HG03039 (cell line): ENCODE measurements around the gene FNDC11.
A peak's percentile ranks its signal among the peaks of the same experiment; 100 is the strongest.
"Not testable (repeated sequence)": the region's sequence is repeated elsewhere in the genome, so short reads cannot be mapped to it uniquely, and the experiment has no call there.

Experiments
- ATAC-seq: cut with Tn5 transposase; IDR thresholded peaks from one replicate; pipeline ENCODE4 v1.9.1; 2021; ENCODE audit warnings: mild to moderate bottlenecking, moderate library complexity; ENCODE audit not compliant: unreplicated experiment

The FNDC11 gene

DNA sequence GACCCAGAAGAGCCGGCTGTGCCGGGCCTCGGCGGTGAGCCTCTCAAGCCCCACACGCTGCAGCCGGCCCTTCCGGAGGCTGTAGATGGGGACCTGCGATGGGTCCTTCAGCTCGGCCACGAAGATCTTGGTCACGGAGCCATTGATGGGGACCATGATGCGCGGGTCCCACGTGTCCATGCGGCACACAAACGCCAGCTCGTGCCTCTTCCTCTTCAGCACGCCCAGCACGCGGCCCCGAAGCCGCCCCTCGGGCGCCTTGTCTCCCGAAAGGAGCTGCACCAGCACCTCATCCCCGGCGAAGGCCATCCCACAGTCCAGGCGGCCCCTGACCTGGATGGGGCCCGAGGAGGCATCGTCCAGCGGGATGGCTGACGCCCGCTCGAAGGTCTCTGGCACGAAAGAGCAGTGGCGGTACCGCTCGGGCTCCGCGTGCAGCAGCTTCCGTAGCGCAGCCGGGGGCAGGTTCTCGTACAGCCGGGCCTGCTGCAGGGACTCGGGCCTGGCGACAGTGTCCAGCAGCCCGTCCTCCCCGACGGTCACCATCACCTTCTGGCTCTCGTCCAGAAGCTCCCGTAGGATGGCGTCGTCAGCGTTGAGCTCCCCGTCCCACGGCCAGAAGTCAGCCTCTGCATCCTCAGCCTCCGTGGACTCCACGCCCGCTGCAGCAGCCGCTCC is 11.2 kb downstream of the FNDC11 start:
- no peak for ATAC-seq

GRCh38 chr20:63565699-63566335 is 11.9 kb downstream of the FNDC11 start:
- no peak for ATAC-seq

- no peak for ATAC-seq
These were observed 12.6 kb downstream of the FNDC11 start for GRCh38 chr20:63566395-63567135.

- ATAC-seq: no peak
These were observed 13.1 kb downstream of the FNDC11 start for GRCh38 chr20:63567136-63567385.

GRCh38 chr20:63567386-63568169 is 13.6 kb downstream of the FNDC11 start:
- ATAC-seq: peak; percentile 50

DNA sequence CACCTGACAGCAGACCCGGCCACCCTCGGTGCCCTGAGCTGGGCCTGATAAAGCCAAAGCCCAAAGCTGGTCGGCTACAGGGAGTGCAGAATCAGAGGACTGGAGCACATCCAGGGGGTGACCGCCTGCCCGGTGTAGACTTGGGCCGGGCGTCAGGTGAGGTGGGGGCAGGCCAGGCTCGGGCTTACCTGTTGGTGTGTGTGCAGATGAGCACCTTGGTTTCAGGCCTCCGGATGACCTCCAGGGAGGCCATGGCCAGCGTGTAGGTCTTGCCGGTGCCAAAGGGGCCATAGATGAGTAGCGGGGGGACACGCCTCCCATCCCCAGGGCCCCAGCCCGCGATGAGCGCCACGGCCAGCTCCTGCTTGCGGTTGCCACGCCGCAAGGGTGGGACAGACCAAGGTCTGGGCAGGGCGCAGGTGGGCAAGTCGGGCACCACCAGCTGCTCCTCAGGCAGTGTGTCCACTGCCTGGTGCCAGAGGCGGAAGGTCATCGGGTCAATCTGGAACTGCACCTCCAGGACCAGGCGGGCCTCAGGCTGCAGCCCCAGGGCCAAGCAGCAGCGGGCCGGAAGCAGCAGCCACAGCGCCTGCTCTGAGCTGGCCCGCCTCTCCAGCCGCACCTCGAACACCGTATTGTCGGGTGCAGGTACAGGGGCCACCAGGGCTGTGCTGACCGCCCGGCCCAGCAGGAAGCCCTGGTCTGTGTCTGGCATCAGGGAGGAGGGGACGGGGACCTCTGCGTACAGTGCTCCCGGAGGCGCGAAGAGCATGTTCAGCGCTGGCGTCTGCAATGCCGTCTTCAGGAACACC is 14.4 kb downstream of the FNDC11 start:
- ATAC-seq: no peak

- no peak for ATAC-seq
These were observed 15.3 kb downstream of the FNDC11 start for GRCh38 chr20:63568986-63569949.

DNA sequence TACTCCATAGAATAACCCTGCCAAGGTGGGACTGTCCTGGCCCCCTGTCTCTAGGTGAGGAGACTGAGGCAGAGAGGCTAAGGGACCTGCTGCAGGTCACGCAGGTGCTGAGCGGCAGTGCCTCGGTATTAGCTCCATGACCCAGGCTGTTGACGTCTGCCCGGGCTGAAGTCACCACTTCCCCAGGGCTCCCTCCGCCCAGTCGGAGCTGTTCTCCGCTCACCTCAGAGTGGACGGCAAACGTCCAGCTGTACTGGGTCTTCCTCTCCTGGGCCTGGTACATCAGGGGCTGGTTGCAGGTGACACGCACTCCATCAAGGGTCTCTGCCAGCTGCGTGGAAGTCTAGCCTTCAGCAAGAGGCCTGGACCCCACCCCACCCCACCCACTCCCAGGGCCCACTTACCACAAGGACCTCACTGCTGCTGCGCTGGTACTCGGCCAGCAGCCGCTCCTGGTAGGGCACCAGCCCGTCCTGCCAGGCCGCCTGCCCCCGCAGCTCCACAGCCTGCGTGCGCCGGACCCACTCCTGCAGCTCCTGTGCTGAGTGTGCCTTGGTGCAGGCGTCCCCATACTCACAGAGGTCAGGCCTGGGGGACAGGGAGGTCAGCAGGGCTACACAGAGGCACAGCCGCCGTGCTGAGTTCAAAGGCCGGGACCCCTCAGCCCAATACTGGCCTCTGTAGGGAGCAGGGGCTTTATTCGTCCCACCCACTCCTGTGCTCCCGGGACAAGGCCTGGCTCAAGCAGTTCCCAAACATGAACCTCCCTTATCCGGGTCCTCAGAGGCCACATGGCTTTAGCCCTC is 16.5 kb downstream of the FNDC11 start:
- ATAC-seq: no peak

- not testable (repeated sequence) for ATAC-seq
These were observed 17.1 kb downstream of the FNDC11 start for GRCh38 chr20:63571087-63571478.

DNA sequence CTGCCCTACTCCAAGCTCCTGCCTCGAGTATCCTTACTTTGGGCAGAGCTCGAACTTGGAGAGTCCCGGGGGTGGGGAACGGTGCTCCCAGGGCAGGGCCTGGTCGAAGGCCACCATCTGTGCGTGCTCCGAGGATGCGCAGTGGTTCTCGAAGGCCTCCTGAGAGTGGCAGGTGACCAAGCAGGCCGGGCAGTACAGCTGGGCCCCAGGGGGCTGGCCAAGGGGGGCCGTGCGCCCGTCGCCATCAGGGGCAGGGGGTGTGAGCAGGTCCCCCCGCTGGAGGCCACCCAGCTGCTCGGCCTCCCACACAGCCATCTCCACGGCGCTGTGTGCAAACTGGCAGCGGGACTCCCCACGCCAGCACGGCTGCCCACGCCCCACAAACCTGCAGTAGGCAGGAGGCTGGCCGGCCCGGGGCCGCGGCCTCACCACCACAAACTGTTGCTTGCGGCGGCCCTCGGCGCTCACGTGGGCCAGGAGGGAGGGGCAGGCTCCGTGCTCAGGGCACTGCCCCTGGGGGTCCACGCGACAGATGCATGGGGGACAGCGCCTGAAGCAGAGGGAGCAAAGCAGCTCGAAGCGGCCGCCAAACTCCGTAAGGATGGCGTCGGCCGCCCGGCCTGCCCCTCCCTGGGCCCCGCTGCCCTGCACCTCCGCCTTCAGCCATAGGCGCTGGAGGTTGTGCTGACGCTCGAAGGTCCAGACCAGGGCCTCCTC is 18.3 kb downstream of the FNDC11 start:
- no peak for ATAC-seq

DNA sequence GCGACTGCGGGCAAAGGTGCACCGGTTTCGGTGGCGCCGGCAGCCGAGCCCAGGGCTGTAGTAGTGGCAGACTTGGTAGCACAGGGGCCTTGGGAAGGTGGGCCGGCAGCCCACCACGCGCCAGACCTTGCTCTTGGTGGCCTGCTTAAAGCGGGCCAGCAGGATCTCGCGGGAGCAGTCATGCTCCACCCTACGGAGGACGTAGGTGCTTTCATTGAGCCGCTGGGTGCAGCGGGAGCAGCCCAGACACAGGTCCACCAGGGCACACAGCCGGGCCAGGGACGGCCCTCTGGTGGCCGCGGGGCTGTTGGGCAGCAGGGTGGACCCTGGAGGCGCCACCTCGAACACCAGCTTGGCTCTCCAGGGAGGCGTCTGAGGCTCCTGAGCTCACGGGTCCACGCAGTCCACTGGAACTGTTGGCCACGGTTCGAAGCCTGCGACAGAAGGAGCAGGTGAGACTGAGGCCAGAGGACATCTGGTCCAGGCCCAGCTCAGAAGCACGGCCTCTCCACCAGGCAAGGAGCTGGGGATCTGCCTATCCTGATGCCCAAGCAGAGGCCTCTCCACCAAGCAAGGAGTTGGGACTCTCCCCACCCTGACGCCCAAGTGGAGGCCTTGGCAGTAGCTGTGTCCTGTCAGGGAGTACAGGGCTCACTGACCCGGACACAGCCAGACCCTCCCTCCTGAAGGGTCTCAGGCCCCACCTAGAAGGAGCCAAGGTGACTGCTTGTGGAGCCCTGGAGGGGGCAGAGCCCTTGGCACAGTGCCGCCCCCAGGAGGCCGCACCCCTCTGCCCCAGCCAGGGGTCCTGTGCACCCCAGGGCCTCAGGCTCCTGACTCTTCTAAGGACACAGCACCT is 19.1 kb downstream of the FNDC11 start:
- no peak for ATAC-seq

DNA sequence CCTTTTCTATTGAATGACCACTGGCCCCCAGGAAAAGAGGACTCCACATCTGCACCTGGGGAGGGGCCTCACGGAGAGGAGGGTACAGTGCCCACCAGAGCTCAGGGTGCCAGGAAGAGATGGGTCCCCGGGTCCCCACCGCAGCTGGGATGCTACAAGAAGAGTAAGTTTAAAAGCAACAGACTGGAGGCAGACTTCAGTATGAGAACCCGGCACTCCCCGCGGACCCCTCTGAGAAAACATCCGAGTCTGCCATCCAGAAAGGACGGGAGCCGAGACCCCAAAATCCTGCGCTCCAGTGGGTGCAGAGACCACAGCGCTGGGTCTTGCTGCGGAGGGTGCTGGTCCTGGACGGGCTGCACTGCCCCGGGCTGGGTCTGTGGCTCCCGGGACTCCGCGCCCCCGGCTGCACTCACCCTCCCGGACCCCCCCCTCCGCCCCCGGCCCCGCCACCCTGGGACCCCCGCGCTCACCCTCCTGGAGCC is 19.7 kb downstream of the FNDC11 start:
- no peak for ATAC-seq

DNA sequence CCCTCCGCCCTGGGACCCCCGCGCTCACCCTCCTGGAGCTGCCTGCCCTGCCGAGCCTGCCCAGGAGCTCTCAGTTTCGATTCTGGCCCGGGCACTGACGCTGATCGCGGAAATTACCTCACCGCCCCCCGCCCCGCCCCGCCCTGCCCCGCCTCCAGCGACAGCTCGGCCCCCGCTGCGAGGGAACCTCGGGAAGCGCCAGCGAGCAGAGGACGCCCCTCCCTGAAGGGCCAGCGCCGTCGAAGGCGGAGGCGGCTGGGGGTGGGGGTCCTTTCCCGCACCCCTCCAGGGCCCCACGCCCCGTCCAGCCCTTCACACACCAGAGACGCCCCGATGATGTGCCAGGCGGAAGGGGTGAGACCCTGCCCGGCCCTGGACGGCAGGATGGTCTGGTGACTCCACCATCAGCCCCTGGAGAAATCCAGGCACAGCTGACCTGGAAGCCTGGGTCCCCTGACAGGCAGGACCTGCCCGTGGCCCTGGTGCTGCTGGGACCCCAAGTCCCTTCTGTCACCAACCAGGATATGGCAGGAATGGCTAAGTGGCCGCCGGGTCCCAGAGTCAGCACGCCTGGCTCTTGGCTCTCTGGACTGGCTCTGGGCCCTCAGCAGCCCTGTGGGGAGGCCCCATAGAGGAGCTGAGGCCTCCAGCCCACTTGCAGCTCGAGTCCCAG is 20.3 kb downstream of the FNDC11 start, which contains the start of gene HELZ2:
HELZ2 (minus strand) TSS at position 84 of the 673 bp plus-strand sequence. CDS start 1,854 bp downstream, outside the sequence.
- ATAC-seq: no peak

DNA sequence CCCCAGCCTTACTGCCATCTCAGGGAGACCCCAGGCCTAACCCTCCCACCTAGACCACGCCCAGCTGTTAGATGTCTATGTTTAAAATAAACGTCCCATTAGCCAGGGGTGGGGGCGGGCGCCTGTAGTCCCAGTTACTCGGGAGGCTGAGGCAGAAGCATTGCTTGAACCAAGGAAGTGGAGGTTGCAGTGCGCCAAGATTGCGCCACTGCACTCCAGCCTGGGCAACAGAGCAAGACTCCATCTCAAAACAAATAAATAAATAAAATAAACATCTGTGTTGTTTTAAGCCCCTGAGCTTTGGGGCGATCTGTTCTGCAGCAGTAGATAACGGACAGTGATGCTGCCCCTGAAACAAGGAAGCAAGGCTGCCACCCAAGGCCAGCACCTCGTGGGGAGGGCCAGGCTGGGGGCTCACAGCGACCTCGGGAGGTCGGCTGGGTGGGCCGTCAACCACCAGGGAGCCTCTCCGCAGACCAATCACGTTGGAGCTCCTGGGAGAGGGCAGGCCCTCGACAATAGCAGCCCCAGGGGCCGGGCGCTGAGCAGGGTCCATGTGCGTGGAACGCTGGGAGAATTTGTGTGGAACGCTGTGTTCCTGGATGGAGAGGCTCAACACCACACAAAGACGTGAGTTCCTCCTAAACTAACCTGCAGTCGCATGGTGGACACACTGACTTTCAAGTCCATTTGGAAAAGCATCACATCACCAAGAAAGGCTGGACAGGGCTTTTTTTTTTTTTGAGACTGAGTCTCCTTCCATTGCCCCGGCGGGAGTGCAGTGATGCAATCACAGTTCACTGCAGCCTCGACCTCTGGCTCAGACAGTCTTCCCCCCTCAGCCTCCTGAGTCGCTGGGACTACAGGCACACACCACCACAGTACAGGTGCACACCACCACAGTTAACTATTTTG is 21.1 kb downstream of the FNDC11 start:
- no peak for ATAC-seq

- no peak for ATAC-seq
These were observed 22.4 kb downstream of the FNDC11 start for GRCh38 chr20:63576311-63576710.
